GM12878 (cell line): ENCODE data around the gene LHFPL3. TPM values are rescaled to one million over a fixed set of nuclear protein-coding genes. Genes with fewer than 3 reads are reported as not detected.

Experiments
- ATAC-seq: fragments of 200-7000 bp; cut with Tn5 transposase; 3 replicates; pipeline ENCODE4 v1.9.1; 2020; ENCODE audit warnings: mild to moderate bottlenecking, moderate library complexity
- BruUV-seq: library from RNA; stranded (reverse); fragments of 400-500 nt; replicated peaks from 2 replicates; lab custom pipeline; 2021; lab: Mats Ljungman, UMichigan
- CTCF ChIA-PET: fragments of 300-600 bp; sonication (Branson Sonifier 250); formaldehyde crosslinking; extraction: SDS; loops from one replicate; lab custom pipeline; 2021; ENCODE audit warnings: inconsistent platforms; lab: Yijun Ruan, JAX
- POLR2A ChIA-PET: fragments of 350-600 bp; formaldehyde crosslinking; extraction: SDS; loops from one replicate; lab custom pipeline; 2021; ENCODE audit warnings: inconsistent platforms; lab: Charles Lee
- RAD21 ChIA-PET: fragments of 300-600 bp; sonication (Branson Sonifier 250); formaldehyde crosslinking; loops from one replicate; lab custom pipeline; 2023; ENCODE audit warnings: antibody characterized with exemption; ENCODE audit not compliant: unreplicated experiment; lab: Charles Lee
- SMC1A ChIA-PET: fragments of 300-600 bp; sonication (Branson Sonifier 250); formaldehyde crosslinking; loops from one replicate; lab custom pipeline; 2023; ENCODE audit not compliant: unreplicated experiment, uncharacterized antibody; lab: Charles Lee
- DNase-seq: peaks from one replicate; pipeline ENCODE4 v3.0.0-alpha.2; 2011; ENCODE audit warnings: low read depth, low spot score
- FAIRE-seq: peaks from 3 replicates; lab custom pipeline; 2011; peaks lifted over from hg19 to GRCh38; lab: Jason Lieb, UNC
- H2AFZ ChIP-seq: 2 replicates; pipeline ENCODE4 v1.6.0; 2011; ENCODE audit warnings: low read depth, low read length, control low read depth; ENCODE audit not compliant: control insufficient read depth
- H3K27ac ChIP-seq: 2 replicates; pipeline ENCODE4 v1.5.1; 2011; ENCODE audit warnings: control low read depth; ENCODE audit not compliant: control insufficient read depth, insufficient read depth
- H3K27me3 ChIP-seq, 2 experiments: replicated peaks in 1 of 2; 2 replicates each; pipeline versions ENCODE4 v1.6.0 to v1.6.1; 2011; ENCODE audit warnings: low read length in 1 of 2; ENCODE audit not compliant: control insufficient read depth in 2 of 2, insufficient read depth in 2 of 2
- H3K36me3 ChIP-seq, 2 experiments: 2 replicates each; pipeline ENCODE4 v1.5.1; 2011; ENCODE audit warnings: low read length in 1 of 2; ENCODE audit not compliant: control insufficient read depth in 2 of 2, insufficient read depth in 2 of 2
- H3K4me1 ChIP-seq: 2 replicates; pipeline ENCODE4 v1.6.1; 2011; ENCODE audit warnings: mild to moderate bottlenecking, low read length, moderate library complexity, mixed read lengths; ENCODE audit not compliant: control insufficient read depth, insufficient read depth
- H3K4me2 ChIP-seq: 2 replicates; pipeline ENCODE4 v1.6.0; 2011; ENCODE audit warnings: control low read depth; ENCODE audit not compliant: control insufficient read depth, insufficient read depth
- H3K4me3 ChIP-seq: fragments of 200-600 bp; sonication (generic); 2 replicates; pipeline ENCODE4 v1.5.1; 2016
- H3K79me2 ChIP-seq: 2 replicates; pipeline ENCODE4 v1.6.0; 2011; ENCODE audit warnings: low read length; ENCODE audit not compliant: control insufficient read depth, insufficient read depth
- H3K9ac ChIP-seq: 2 replicates; pipeline ENCODE4 v1.8.0; 2011; ENCODE audit warnings: low read length, control low read depth, mixed read lengths; ENCODE audit not compliant: control insufficient read depth, insufficient read depth
- H3K9me3 ChIP-seq: replicated peaks from 3 replicates; pipeline ENCODE4 v1.5.1; 2011; ENCODE audit warnings: mild to moderate bottlenecking, low read length; ENCODE audit not compliant: control insufficient read depth, insufficient read depth
- H4K20me1 ChIP-seq: 2 replicates; pipeline ENCODE4 v1.6.0; 2011; ENCODE audit not compliant: control insufficient read depth, insufficient read depth
- CREM ChIP-seq: IDR thresholded peaks from 2 replicates; pipeline ENCODE4 v1.6.1; 2014; ENCODE audit warnings: antibody characterized with exemption, low read depth
- ESRRA ChIP-seq: IDR thresholded peaks from 2 replicates; pipeline ENCODE4 v1.6.1; 2012; ENCODE audit warnings: mild to moderate bottlenecking, low read length, improper control_type of control experiment
- EZH2 ChIP-seq: IDR thresholded peaks from 2 replicates; pipeline ENCODE4 v1.6.1; 2012; ENCODE audit warnings: low read depth, mild to moderate bottlenecking, control low read depth, inconsistent platforms, low read length, borderline replicate concordance; ENCODE audit not compliant: control insufficient read depth
- MTA2 ChIP-seq: fragments of 450-650 bp; IDR thresholded peaks from 2 replicates; pipeline ENCODE4 v1.6.1; 2016; ENCODE audit warnings: low read depth, mild to moderate bottlenecking, moderate library complexity
- PBX3 ChIP-seq: IDR thresholded peaks from 2 replicates; pipeline ENCODE4 v1.6.1; 2011; ENCODE audit warnings: mild to moderate bottlenecking, low read depth, low read length, moderate library complexity; ENCODE audit not compliant: insufficient replicate concordance
- POLR2AphosphoS2 ChIP-seq: IDR thresholded peaks from 2 replicates; pipeline ENCODE4 v1.6.1; 2011; ENCODE audit warnings: low read depth, mild to moderate bottlenecking, low read length, improper control_type of control experiment, moderate library complexity
- POLR2AphosphoS5 ChIP-seq: IDR thresholded peaks from 2 replicates; pipeline ENCODE4 v1.6.1; 2011; ENCODE audit warnings: mild to moderate bottlenecking, low read length, inconsistent platforms
- POU2F2 ChIP-seq: IDR thresholded peaks from 3 replicates; pipeline ENCODE4 v1.6.1; 2011; ENCODE audit warnings: low read depth, mild to moderate bottlenecking, low read length, borderline replicate concordance
- RAD21 ChIP-seq: IDR thresholded peaks from 2 replicates; pipeline ENCODE4 v1.6.1; 2011; ENCODE audit warnings: mild to moderate bottlenecking, low read depth, low read length, moderate library complexity; ENCODE audit not compliant: insufficient read depth
- RELA ChIP-seq: fragments of 450-650 bp; IDR thresholded peaks from 2 replicates; pipeline ENCODE4 v1.8.0; 2014; ENCODE audit warnings: borderline replicate concordance; ENCODE audit not compliant: partially characterized antibody
- SMAD1 ChIP-seq: fragments of 450-650 bp; IDR thresholded peaks from 2 replicates; pipeline ENCODE4 v1.6.1; 2018; ENCODE audit warnings: mild to moderate bottlenecking, low read depth; ENCODE audit not compliant: partially characterized antibody
- SPI1 ChIP-seq: IDR thresholded peaks from 2 replicates; pipeline ENCODE4 v1.6.1; 2011; ENCODE audit warnings: low read depth, mild to moderate bottlenecking, low read length, moderate library complexity, borderline replicate concordance; ENCODE audit not compliant: insufficient read depth
- ZSCAN29 ChIP-seq: fragments of 450-650 bp; IDR thresholded peaks from 2 replicates; pipeline ENCODE4 v1.6.1; 2017; ENCODE audit warnings: mild to moderate bottlenecking, moderate library complexity
- in situ Hi-C: fragments of 300-500 bp; cut with MboI; formaldehyde crosslinking; loops from 9 replicates; pipeline ENCODE4 v1.14.3; 2018; ENCODE audit warnings: mixed read lengths
- intact Hi-C: fragments of 100-400 bp; cut with micrococcal nuclease; formaldehyde crosslinking; loops from one replicate; pipeline ENCODE4 v1.14.2; 2022; ENCODE audit not compliant: unreplicated experiment
- polyA plus RNA-seq, 11 experiments: library from polyadenylated mRNA; depleted of rRNA in 4 of 11; unstranded in 6 of 11; stranded (reverse) in 5 of 11; fragments of >200 nt; fragmentation: Nextera tagmentation in 4 of 11; fragmentation: Illumina TruSeq in 1 of 11; extraction: Ambion mirVana in 4 of 11; extraction: Trizol in 1 of 11; gene quantifications; 1 replicate in 1 of 11; 2 replicates in 10 of 11; pipeline versions ENCODE4 v1.2.1 to v1.2.3, GENCODE V29; 2011 to 2016; ENCODE audit warnings: inconsistent platforms in 2 of 11, missing spikeins in 2 of 11, low read depth in 1 of 11
- total RNA-seq, 4 experiments: library from RNA; depleted of rRNA in 3 of 4; stranded (reverse); fragments of >200 nt in 3 of 4; fragmentation: Illumina TruSeq in 1 of 4; extraction: Trizol in 1 of 4; gene quantifications; 2 replicates each; pipeline versions ENCODE4 v1.2.1 to v1.2.3, GENCODE V29; 2013 to 2021

The LHFPL3 gene
- total and polyA plus RNA-seq, 10 of the 15 experiments (the other 5 are each of a cell fraction or from before 2014, with no cell fraction given) = 0.09 TPM; not detected in 9

- SMC1A ChIA-PET = no interaction called here
- Histone ChIP-seq H3K36me3 (no peaks in the 10 kb centered on the region), H3K9me3 (no peaks in the 10 kb centered on the region), H2AFZ (no peak overlapping the region), H3K27me3 (no peaks in the 10 kb centered on the region), H3K4me1 (no peaks in the 10 kb centered on the region), H3K27ac (no peak overlapping the region), H4K20me1 (no peaks in the 10 kb centered on the region), H3K9ac (no peak overlapping the region), H3K4me2 (no peak overlapping the region), H3K4me3 (no peak overlapping the region), H3K79me2 (no peaks in the 10 kb centered on the region)
- ATAC-seq (no peak), DNase-seq (no peak), FAIRE-seq (no peak)
- CTCF ChIA-PET = no interaction called here
- RAD21 ChIA-PET = no interaction called here
- POLR2A ChIA-PET = no interaction called here
- TF ChIP-seq CREM = no peak
- TF ChIP-seq POLR2AphosphoS5 = no peak
- no peak for TF ChIP-seq SMAD1
- no peak for TF ChIP-seq PBX3
- no peak for TF ChIP-seq EZH2
- TF ChIP-seq POLR2AphosphoS2 = no peak
- no peak for TF ChIP-seq ESRRA
- no peak for TF ChIP-seq ZSCAN29
- TF ChIP-seq SPI1 = no peak
- no peak for TF ChIP-seq MTA2
- no peak for TF ChIP-seq POU2F2
- TF ChIP-seq RAD21 = no peak
- TF ChIP-seq RELA = no peak
- intact Hi-C loops = no loop called here
- no TSS peak for BruUV-seq
- in situ Hi-C loops = no loop called here
Measured at GRCh38 chr7:104625956-104626355, 297.6 kb downstream of the LHFPL3 start.
